ENCODE results near the gene RASAL2.
"Not testable (repeated sequence)": the region's sequence is repeated elsewhere in the genome, so short reads cannot be mapped to it uniquely, and the experiment has no call there.

The RASAL2 gene

DNA sequence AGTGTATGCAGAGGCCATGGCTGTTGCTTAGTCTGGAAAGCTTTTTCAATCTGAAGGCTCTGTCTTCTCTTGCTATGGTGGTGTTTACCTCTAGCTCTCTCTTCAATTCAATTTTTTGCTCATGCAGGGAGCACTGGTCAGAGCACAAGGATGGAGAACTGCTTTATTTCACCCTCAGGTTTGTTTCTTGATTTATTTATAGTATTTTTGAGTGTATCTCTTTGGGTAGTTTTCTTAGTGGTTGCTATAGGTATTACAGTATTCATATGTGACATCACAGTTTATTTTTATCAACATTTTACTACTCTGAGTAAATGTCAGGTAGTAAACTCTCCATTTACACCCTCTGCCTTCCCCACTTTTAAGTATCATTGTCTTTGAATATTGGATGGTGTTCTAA, 147.9 kb downstream of the RASAL2 start:
- no peak for DNase-seq

DNA sequence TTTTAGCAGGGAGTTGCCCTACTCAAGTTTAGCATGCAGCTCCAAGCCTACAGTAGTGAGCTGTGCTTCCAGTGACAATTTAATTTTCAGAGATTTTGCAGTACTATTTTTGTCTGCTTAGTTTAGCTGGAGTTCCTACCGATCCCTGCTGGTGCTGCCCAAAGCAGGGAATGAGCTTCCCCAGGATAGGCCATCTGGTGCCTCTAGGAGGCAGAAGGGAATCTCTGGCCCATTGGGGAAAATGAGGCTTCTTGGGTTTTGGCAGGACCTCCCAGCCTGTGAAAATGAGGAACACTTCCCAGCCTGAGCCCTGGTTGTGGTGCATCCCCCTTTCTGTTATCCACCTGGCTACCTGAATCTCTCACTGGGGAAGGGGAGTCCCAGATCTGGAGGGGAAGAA, 149.2 kb downstream of the RASAL2 start:
- no peak for DNase-seq

DNA sequence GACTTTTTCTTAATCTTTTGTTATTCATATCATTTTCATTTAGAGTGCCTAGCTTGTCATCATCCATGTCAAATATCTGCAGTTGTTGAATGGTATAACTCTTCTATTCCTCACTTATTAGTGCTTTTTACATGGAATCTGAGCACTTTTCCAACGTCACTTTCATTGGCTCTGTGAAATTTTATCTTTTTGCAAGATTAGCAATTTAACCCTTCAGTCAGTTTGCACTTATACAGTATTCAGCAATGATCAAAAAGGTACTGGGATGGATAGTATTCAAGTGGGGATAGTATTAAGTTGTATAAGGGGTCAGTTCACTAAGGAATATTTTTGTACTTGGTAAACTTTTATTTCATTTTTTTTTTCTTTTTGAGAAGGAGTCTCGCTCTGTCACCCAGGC, 150.0 kb downstream of the RASAL2 start:
- DNase-seq: no peak

GRCh38 chr1:178248284-178248683, 154.4 kb downstream of the RASAL2 start:
- not testable (repeated sequence) for DNase-seq

GRCh38 chr1:178253581-178253980, 159.7 kb downstream of the RASAL2 start:
- DNase-seq: not testable (repeated sequence)

GRCh38 chr1:178254433-178254832, 160.5 kb downstream of the RASAL2 start:
- DNase-seq: no peak

- DNase-seq: peak; percentile 25
Measured at GRCh38 chr1:178258536-178258935, 164.6 kb downstream of the RASAL2 start.

- DNase-seq: peak; percentile 37
Measured at GRCh38 chr1:178262120-178262500, 168.2 kb downstream of the RASAL2 start.

GRCh38 chr1:178263341-178263740, 169.4 kb downstream of the RASAL2 start:
- peak; percentile 33 for DNase-seq

DNA sequence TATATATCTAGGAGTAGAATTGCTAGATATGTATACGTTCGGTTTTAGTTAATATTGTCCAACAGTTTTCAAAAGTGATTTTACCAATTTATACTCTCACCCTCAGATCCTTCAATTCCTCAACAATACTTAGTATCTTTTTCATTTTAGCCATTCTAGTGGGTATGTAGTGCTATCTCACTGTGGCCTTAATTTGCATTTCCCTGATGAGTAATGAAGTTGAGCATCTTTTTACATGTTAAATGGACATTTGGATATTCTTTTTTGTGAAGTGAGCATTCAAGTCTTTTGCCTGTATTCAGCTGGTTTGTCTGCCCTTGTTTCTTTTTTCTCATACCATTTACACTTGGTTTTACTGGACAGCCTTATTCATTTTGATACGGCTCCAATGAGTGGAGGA, 172.2 kb downstream of the RASAL2 start:
- DNase-seq: no peak

GRCh38 chr1:178266619-178267066, 172.7 kb downstream of the RASAL2 start:
- DNase-seq: no peak

DNA sequence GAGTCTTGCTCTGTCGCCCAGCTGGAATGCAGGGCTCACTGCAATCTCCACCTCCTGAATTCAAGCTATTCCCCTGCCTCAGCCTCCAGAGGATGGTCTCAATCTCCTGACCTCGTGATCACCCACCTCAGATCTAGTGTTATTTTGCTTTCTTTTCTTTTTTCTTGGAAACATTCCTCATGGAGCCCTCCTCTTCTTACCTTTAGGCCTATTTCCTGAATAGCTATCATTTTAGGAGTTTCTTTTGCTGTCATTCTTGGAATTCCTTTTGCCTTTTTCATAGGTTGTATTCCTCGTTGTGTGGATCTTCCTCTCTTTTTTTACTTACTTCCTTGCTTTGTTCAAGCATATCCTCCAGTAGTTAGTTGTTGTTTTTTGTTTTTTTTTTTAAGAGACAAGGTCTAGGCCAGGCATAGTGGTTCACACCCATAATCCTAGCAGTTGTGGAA, 173.8 kb downstream of the RASAL2 start:
- peak; percentile 79 for DNase-seq

DNA sequence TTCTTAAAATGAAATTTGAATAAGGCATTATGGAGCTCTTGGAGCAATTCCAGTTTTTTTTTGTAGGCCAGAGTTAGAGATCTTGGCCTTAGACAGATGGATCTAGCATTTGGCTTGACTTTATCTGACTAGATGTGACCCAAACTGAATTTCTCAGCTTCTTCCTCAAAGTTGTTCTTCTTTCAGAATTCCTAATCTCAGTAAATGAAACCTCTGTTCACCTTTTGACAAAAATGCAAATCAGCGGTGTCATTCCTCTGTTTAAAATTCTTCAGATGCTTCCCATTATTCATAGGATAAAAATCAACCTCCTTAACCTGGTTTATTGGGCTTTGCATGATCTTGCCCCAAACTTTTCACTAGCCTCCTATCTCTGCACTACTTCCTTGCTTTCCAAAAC, 177.6 kb downstream of the RASAL2 start:
- peak; percentile 18 for DNase-seq

- DNase-seq: peak; percentile 61
Measured at GRCh38 chr1:178273707-178274410, 180.0 kb downstream of the RASAL2 start.

DNA sequence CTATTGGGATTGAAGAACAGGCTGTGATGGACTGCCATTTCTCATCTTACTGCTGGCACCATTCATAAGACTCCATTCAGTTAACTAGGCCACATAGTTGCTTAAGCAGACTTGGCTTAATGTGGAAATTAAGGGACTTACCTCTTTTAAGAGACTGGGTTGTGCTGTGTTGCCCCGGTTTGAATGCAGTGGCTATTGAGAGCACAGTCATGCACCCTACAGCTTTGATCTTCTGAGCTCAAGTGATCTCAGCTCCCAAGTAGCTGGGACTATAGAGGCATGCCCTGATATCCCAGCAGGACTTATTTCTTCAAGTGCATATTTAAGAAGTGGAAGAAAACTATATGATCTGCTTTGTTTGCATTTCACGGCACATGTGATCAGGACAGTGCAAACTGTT, 181.1 kb downstream of the RASAL2 start:
- peak; percentile 33 for DNase-seq

- peak; percentile 20 for DNase-seq
Measured at GRCh38 chr1:178275553-178275952, 181.6 kb downstream of the RASAL2 start.

- no peak for DNase-seq
Measured at GRCh38 chr1:178277793-178278530, 184.1 kb downstream of the RASAL2 start.

DNA sequence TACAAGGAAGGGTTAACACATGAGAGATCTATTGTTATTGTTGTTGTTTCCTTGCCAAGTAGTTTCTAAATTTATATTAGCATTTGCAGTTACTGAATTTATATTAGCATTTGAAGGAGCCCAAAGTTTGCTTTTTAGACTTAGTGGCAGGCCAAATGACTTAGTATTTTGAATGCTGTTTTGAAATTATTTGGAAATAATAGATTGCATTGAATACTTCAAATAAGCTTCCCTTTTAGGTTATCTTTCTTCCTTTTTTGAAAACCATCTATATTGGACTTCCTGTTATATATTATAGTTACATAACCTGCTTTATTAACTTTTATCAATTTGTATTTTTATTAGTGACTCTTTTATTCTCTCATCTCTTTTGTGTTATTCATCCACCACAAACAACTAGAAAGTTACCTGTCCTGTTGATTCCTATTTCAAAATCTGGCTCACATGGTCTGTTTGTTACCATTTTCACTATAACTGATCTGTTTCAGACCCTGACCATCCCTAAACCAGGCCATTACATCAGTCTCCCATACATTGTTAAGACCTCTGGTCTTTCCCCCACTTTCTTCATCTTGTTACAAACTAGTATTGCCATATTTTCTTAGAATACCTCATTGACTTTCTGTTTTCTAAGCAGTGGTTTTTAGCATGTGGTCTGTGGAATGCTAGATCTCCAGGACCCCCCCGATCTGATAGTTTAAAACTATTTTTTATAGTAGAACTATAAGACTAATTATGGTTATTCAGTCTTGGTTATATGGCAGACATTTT, 185.2 kb downstream of the RASAL2 start:
- no peak for DNase-seq

DNA sequence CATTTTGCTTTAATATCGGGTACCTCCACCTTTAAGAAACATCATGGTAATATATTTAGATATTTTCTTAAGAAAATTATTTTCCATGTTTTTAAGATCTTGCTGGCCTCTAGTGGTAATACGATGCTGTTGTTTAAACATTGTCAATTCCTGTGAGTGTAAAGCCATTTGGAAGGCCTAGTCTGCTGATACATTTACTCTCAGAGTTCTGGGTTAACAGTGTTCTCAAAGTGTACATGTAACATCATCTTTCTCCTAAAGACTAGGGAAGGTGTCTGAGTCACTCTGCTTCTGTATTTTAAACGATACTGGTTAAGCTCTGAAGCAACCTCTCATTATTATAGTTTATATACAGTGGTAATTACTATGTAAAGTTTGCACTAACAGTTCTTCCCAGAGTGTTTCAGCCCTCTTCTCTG, 189.1 kb downstream of the RASAL2 start:
- peak; percentile 52 for DNase-seq

GRCh38 chr1:178283409-178283808, 189.5 kb downstream of the RASAL2 start:
- DNase-seq: no peak

- no peak for DNase-seq
Measured at GRCh38 chr1:178284058-178284457, 190.2 kb downstream of the RASAL2 start.

- DNase-seq: no peak
Measured at GRCh38 chr1:178291166-178291565, 197.3 kb downstream of the RASAL2 start.

DNA sequence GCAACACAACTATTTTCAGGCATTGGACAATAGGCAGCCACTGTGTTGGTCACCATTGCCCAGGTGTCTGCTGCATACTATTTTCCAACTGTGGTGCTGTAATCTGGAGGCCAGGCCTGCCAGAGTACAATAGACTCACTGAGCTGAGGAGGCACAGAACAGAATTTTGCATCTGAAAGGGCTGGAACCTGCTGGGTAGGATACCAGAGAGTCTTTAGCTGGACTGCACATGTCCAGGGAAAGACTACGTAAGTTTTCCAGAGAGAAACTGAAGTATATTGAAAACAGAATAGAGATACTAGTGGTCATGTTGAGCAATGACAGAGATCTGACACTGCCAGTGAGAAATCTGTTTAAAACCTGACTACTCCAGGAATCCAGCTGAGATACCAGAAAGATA, 200.8 kb downstream of the RASAL2 start:
- no peak for DNase-seq

DNA sequence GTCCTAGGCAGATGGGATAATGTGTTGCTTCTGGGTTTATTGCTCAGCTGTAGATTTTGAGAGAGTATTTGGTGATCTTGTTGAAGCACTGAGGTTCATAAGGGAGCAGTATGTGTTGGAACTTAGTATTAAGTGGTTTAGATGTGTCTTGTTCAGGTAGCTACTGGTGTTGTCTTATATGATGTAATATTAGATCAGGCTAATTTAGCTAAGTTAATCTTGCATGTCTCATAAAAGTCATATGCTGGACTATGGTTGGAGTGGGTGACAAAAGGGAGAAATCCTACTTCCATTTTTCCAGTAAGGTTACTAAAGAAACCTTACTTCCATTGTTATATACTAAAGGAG, 206.4 kb downstream of the RASAL2 start:
- no peak for DNase-seq

All from EL (cell line).